HUES64 (cell line): ENCODE results near the gene STC2.

Source experiments
- H3K27ac ChIP-seq: 2 replicates; pipeline ENCODE4 v1.7.0; 2013; ENCODE audit warnings: low read depth, low read length, inconsistent platforms
- H3K27me3 ChIP-seq: 2 replicates; pipeline ENCODE4 v1.6.1; 2013; ENCODE audit warnings: mild to moderate bottlenecking, low read length; ENCODE audit not compliant: insufficient read depth
- H3K36me3 ChIP-seq: 2 replicates; pipeline ENCODE4 v1.6.1; 2013; ENCODE audit warnings: mild to moderate bottlenecking, low read length; ENCODE audit not compliant: insufficient read depth
- H3K4me1 ChIP-seq: 2 replicates; pipeline ENCODE4 v1.6.1; 2013; ENCODE audit warnings: mild to moderate bottlenecking, low read length, moderate library complexity; ENCODE audit not compliant: insufficient read depth
- H3K4me3 ChIP-seq: 2 replicates; pipeline ENCODE4 v1.5.1; 2013; ENCODE audit warnings: mild to moderate bottlenecking, low read length, moderate library complexity
- H3K9ac ChIP-seq: 2 replicates; pipeline ENCODE4 v1.6.1; 2013; ENCODE audit warnings: mild to moderate bottlenecking, low read depth, low read length
- H3K9me3 ChIP-seq: 2 replicates; pipeline ENCODE4 v1.6.1; 2013; ENCODE audit warnings: low read depth, low read length; ENCODE audit not compliant: insufficient read depth
- WGBS: fragments of 150-250, 120-280 bp; methylation state at CpG from one replicate; pipeline ENCODE4 v1.1.7; 2013; ENCODE audit warnings: missing lambda C conversion rate; 5-methylcytosine and 5-hydroxymethylcytosine counted together

Gene STC2

GRCh38 chr5:173327084-173327947 lies 898 bp downstream of the STC2 start:
- H3K27ac ChIP-seq: peak overlapping the region; percentile 48; the same call in 1 of the 2 replicates
- H3K4me3 ChIP-seq: peak overlapping the region; percentile 83
- peak overlapping the region; percentile 81 for H3K9ac ChIP-seq
- H3K36me3 ChIP-seq: peaks cover 38% of the 10 kb centered on the region
- WGBS: under 1% methylated on average over 76 of the region's 76 CpGs
- H3K4me1 ChIP-seq: peaks cover 12% of the 10 kb centered on the region
- peaks cover 49% of the 10 kb centered on the region for H3K27me3 ChIP-seq
- H3K9me3 ChIP-seq: no peaks in the 10 kb centered on the region

GRCh38 chr5:173326501-173326960 lies 1.7 kb downstream of the STC2 start:
- Histone ChIP-seq H3K27ac (no peak overlapping the region), H3K27me3 (peaks cover 46% of the 10 kb centered on the region), H3K4me1 (peaks cover 12% of the 10 kb centered on the region), H3K4me3 (peak overlapping the region; percentile 83), H3K36me3 (peaks cover 46% of the 10 kb centered on the region), H3K9me3 (no peaks in the 10 kb centered on the region), H3K9ac (0 out of 2 replicates have a peak overlapping the region, but pooled peaks have one; percentile 0)
- 2% methylated on average over 15 of the region's 15 CpGs for WGBS

GRCh38 chr5:173325091-173325698 lies 3.0 kb downstream of the STC2 start:
- peaks cover 32% of the 10 kb centered on the region for H3K27me3 ChIP-seq
- WGBS: 97% methylated on average over 13 of the region's 13 CpGs
- peaks cover 59% of the 10 kb centered on the region for H3K36me3 ChIP-seq
- H3K4me1 ChIP-seq: peaks cover 4% of the 10 kb centered on the region
- H3K9me3 ChIP-seq: no peaks in the 10 kb centered on the region
- H3K27ac ChIP-seq: no peak overlapping the region
- peak overlapping the region; percentile 83; the same call in 1 of the 2 replicates for H3K4me3 ChIP-seq
- H3K9ac ChIP-seq: no peak overlapping the region

- Histone ChIP-seq H3K27ac (no peak overlapping the region), H3K9ac (no peak overlapping the region), H3K9me3 (no peaks in the 10 kb centered on the region), H3K4me1 (peaks cover 3% of the 10 kb centered on the region; the same call in 1 of the 2 replicates), H3K4me3 (no peak overlapping the region), H3K36me3 (peaks cover 68% of the 10 kb centered on the region), H3K27me3 (peaks cover 28% of the 10 kb centered on the region)
- 91% methylated on average over 29 of the region's 29 CpGs for WGBS
Measured at GRCh38 chr5:173324115-173325001, 3.9 kb downstream of the STC2 start.

- peaks cover 26% of the 10 kb centered on the region for H3K27me3 ChIP-seq
- no peaks in the 10 kb centered on the region for H3K9me3 ChIP-seq
- no peak overlapping the region for H3K4me3 ChIP-seq
- no peak overlapping the region for H3K9ac ChIP-seq
- no peak overlapping the region for H3K27ac ChIP-seq
- WGBS: 92% methylated on average over 8 of the region's 8 CpGs
- peaks cover 3% of the 10 kb centered on the region; the same call in 1 of the 2 replicates for H3K4me1 ChIP-seq
- H3K36me3 ChIP-seq: peaks cover 74% of the 10 kb centered on the region
Measured at GRCh38 chr5:173323799-173324114, 4.5 kb downstream of the STC2 start.

GRCh38 chr5:173323106-173323798 lies 5.0 kb downstream of the STC2 start:
- Histone ChIP-seq H3K4me3 (no peak overlapping the region), H3K36me3 (peaks cover 79% of the 10 kb centered on the region), H3K4me1 (peaks cover 3% of the 10 kb centered on the region; the same call in 1 of the 2 replicates), H3K9ac (no peak overlapping the region), H3K9me3 (no peaks in the 10 kb centered on the region), H3K27ac (no peak overlapping the region), H3K27me3 (peaks cover 23% of the 10 kb centered on the region)
- 95% methylated on average over 23 of the region's 25 CpGs for WGBS

- Histone ChIP-seq H3K27ac (no peak overlapping the region), H3K4me3 (no peak overlapping the region), H3K9ac (no peak overlapping the region), H3K9me3 (no peaks in the 10 kb centered on the region), H3K36me3 (peaks cover 89% of the 10 kb centered on the region), H3K27me3 (peaks cover 9% of the 10 kb centered on the region), H3K4me1 (peaks cover 4% of the 10 kb centered on the region; the same call in 1 of the 2 replicates)
- 92% methylated on average over 5 of the region's 5 CpGs for WGBS
Measured at GRCh38 chr5:173321886-173322285, 6.3 kb downstream of the STC2 start.

GRCh38 chr5:173320259-173320658 lies 8.0 kb downstream of the STC2 start:
- H3K9me3 ChIP-seq: no peaks in the 10 kb centered on the region
- H3K4me1 ChIP-seq: peaks cover 17% of the 10 kb centered on the region; the same call in 1 of the 2 replicates
- H3K9ac ChIP-seq: no peak overlapping the region
- H3K27me3 ChIP-seq: no peaks in the 10 kb centered on the region
- WGBS: 90% methylated on average over 10 of the region's 10 CpGs
- H3K36me3 ChIP-seq: peaks cover 81% of the 10 kb centered on the region
- no peak overlapping the region for H3K4me3 ChIP-seq
- no peak overlapping the region for H3K27ac ChIP-seq

- Histone ChIP-seq H3K9ac (no peak overlapping the region), H3K4me3 (no peak overlapping the region), H3K4me1 (peaks cover 18% of the 10 kb centered on the region; the same call in 1 of the 2 replicates)
Measured at GRCh38 chr5:173319646-173320045, 8.6 kb downstream of the STC2 start.

GRCh38 chr5:173318881-173319620 lies 9.2 kb downstream of the STC2 start:
- WGBS: 83% methylated on average over 7 of the region's 7 CpGs
- Histone ChIP-seq H3K36me3 (peaks cover 69% of the 10 kb centered on the region), H3K9me3 (no peaks in the 10 kb centered on the region), H3K27ac (no peak overlapping the region), H3K4me3 (no peak overlapping the region), H3K9ac (no peak overlapping the region), H3K27me3 (no peaks in the 10 kb centered on the region), H3K4me1 (peaks cover 18% of the 10 kb centered on the region; the same call in 1 of the 2 replicates)

More at GRCh38 chr5:173319646-173320045, 8.6 kb downstream of the STC2 start:
- H3K27ac ChIP-seq: no peak overlapping the region
- H3K27me3 ChIP-seq: no peaks in the 10 kb centered on the region
- 94% methylated on average over 5 of the region's 5 CpGs for WGBS
- H3K36me3 ChIP-seq: peaks cover 75% of the 10 kb centered on the region
- H3K9me3 ChIP-seq: no peaks in the 10 kb centered on the region
